ENCODE measurements around the gene CEP126.

CEP126 gene

GRCh38 chr11:102010776-102011494, 96.1 kb downstream of the CEP126 start:
- no peak for DNase-seq

GRCh38 chr11:102012946-102013345, 98.1 kb downstream of the CEP126 start:
- no peak for DNase-seq

GRCh38 chr11:102014756-102015155, 99.9 kb downstream of the CEP126 start:
- DNase-seq = no peak

GRCh38 chr11:102017026-102017425, 102.2 kb downstream of the CEP126 start:
- DNase-seq = no peak

- no peak for DNase-seq
Observed at GRCh38 chr11:102026217-102026616, 111.4 kb downstream of the CEP126 start.

- no peak for DNase-seq
Observed at GRCh38 chr11:102026959-102027358, 112.1 kb downstream of the CEP126 start.

GRCh38 chr11:102036757-102037156, 121.9 kb downstream of the CEP126 start:
- DNase-seq = no peak

- DNase-seq = no peak
Observed at GRCh38 chr11:102046841-102047240, 132.0 kb downstream of the CEP126 start.

GRCh38 chr11:102047305-102047924, 132.6 kb downstream of the CEP126 start, which contains the start of gene CFAP300:
TSS of gene CFAP300 (plus strand) at chr11:102047437. CDS start at chr11:102047471, 34 bp downstream.
- DNase-seq = no peak
